Spleen (tissue), 7 donors: ENCODE results near the gene LRMDA.

Experiments
- CTCF ChIP-seq, 11 experiments: fragments of 200-600 bp in 7 of 11; fragments of 450-650 bp in 4 of 11; sonication (generic) in 4 of 11; IDR thresholded peaks in 8 of 11; conservative IDR thresholded peaks in 3 of 11; 1 replicate in 7 of 11; 2 replicates in 4 of 11; pipeline versions ENCODE4 v1.4.0 to v1.8.0; 2016 to 2021; ENCODE audit warnings: antibody characterized with exemption in 11 of 11, inconsistent platforms in 4 of 11, mild to moderate bottlenecking in 1 of 11
- POLR2A ChIP-seq, 3 donors: fragments of 450-650 bp; IDR thresholded peaks; one replicate each; pipeline ENCODE4 v1.5.1; 2017; ENCODE audit warnings: antibody characterized with exemption in 3 of 3, mild to moderate bottlenecking in 1 of 3
- POLR2AphosphoS5 ChIP-seq, 3 donors: sonication (generic); formaldehyde crosslinking; IDR thresholded peaks; one replicate each; pipeline ENCODE4 v1.5.1; 2017; ENCODE audit warnings: antibody characterized with exemption in 3 of 3
- donor health status: DM: no; HTN: no; CAD: no; lungs with moderate emphysema.
- donor health status: DM: no; HTN: no; CAD: no.
- donor health status: DM: no; HTN: no; CAD: no.

DNA sequence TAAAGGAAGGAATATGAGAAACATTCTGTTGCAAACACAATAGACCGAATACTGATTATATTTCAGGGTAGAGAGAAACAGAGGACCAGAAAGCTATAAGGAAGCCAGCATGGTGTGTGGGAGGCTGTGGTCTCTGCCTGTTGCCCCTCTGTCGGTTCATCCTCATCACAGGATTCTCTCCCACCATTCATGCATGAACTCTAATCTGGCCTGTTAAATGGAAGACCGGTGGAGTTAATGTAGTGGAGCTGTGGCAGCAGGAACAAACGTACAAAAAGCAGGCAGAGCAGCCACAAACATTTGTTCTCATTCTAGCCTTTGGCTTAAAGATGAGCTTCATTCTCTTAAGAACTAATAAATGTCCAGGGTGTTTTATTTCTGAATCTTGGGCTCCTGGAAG is 902.4 kb downstream of the LRMDA start:
- TF ChIP-seq CTCF (IDR thresholded peaks at IDR 0.05 in 8 of 11, conservative IDR thresholded peaks at IDR 0.05 in 3 of 11), result no peak
- no peak for TF ChIP-seq POLR2AphosphoS5 (IDR thresholded peaks at IDR 0.05)
- no peak for TF ChIP-seq POLR2A (IDR thresholded peaks at IDR 0.05)
